ENCODE measurements around the gene HOXB3. TPM values are rescaled to one million over a fixed set of nuclear protein-coding genes. Genes with fewer than 3 reads are reported as not detected.
A peak's percentile ranks its signal among the peaks of the same experiment; 100 is the strongest.

Gene HOXB3
- total and polyA plus RNA-seq, 10 donors: 3.6 to 23.1 (median 8.8) TPM

DNA sequence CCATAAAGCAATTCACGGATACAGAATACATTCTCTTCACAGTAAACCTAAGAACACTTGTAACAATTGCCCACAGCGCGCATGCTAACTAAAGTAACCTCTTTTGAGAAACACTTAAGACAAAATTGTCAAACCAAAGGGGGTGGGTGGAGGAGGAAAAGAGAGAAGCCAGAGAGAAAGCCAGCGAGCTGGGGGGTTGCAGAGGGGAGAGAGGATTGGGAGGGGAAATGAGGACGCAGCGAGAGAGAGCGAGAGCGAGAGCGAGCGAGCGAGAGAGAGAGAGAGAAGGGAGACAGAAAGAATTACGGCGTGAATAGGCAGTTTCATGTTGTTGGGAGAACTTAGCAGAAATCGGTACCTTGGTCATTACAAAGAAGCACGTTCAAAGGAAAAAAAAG is 22.4 kb upstream of the HOXB3 start:
- Histone ChIP-seq H3K27ac (no peak overlapping the region), H3K36me3 (no peaks in the 10 kb centered on the region), H3K4me1 (peaks cover 14 to 60% (median 50%) of the 10 kb centered on the region in 6 donors), H3K27me3 (replicated peaks in 1 of 7) (peaks cover 13 to 100% (median 86%) of the 10 kb centered on the region in 7 donors), H3K4me3 (peak overlapping the region in 6 of 8 donors; percentile 17 to 85 (median 63)), H3K9me3 (no peaks in the 10 kb centered on the region)
- no peak for TF ChIP-seq POLR2A (IDR thresholded peaks at IDR 0.05)
- TF ChIP-seq, protein P1, sequence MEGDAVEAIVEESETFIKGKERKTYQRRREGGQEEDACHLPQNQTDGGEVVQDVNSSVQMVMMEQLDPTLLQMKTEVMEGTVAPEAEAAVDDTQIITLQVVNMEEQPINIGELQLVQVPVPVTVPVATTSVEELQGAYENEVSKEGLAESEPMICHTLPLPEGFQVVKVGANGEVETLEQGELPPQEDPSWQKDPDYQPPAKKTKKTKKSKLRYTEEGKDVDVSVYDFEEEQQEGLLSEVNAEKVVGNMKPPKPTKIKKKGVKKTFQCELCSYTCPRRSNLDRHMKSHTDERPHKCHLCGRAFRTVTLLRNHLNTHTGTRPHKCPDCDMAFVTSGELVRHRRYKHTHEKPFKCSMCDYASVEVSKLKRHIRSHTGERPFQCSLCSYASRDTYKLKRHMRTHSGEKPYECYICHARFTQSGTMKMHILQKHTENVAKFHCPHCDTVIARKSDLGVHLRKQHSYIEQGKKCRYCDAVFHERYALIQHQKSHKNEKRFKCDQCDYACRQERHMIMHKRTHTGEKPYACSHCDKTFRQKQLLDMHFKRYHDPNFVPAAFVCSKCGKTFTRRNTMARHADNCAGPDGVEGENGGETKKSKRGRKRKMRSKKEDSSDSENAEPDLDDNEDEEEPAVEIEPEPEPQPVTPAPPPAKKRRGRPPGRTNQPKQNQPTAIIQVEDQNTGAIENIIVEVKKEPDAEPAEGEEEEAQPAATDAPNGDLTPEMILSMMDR (IDR thresholded peaks at IDR 0.05 in 8 of 11, conservative IDR thresholded peaks at IDR 0.05 in 3 of 11): no peak
- TF ChIP-seq POLR2AphosphoS5 (IDR thresholded peaks at IDR 0.05): no peak
- 1 to 4% (median 2%) methylated on average over 15 of the region's 15 CpGs for WGBS, 5 donors
- DNase-seq: no peak
- intact Hi-C loops (cut with DNase I; ENCODE audit: low total_unique reads): loop anchor here (10.0 kb wide), 1 partner anchor 458 kb away; no protein-coding TSS in a partner anchor

DNA sequence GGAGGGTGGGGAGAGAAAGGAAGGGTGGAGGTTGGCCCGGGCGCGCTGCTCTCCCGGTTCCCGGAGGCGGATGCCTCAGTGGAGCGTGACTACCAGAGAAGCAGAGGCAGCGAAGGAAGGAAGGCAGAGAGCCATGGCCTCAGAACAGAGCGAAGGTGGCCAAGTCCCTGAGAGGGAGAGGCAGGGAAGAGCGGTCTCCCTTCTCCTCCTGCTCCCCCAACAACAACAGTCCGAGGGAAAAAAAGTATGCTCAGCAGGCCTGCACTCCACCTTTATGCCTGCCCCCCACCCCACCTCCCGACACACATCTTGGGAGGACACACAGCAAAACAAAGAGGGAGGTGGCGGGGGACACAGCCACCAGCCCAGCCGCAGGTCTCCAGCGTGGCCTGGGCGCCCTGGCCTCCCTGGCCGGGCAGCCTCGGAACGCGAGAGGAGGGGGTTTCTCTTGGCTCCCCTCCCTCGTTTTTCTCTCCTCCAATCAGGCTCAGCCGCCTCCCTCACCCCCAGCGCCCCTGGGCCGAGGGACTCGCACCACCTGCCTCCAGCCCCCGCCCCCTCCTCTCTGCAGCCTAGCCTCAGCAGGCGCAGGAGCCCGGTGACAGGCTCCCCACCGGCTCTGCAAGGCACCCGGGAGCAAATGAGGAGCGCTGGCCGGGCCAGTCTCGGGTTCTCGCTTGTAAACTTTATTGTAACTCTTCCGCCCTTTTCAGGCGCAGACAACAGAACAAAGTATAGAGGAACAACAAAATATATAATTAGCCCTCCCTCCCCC is 21.8 kb upstream of the HOXB3 start:
- H3K4me3 ChIP-seq: peak overlapping the region; percentile 45 to 85 (median 66)
- intact Hi-C loops (cut with DNase I; ENCODE audit: low total_unique reads): loop anchor here (10.0 kb wide), 1 partner anchor 457 kb away; no protein-coding TSS in a partner anchor

GRCh38 chr17:48611213-48611612 is 21.2 kb upstream of the HOXB3 start:
- intact Hi-C loops (cut with DNase I; ENCODE audit: low total_unique reads): loop anchor here (10.0 kb wide), 1 partner anchor 456 kb away; no protein-coding TSS in a partner anchor
- DNase-seq: no peak
- Histone ChIP-seq H3K4me1 (peaks cover 14 to 59% (median 49%) of the 10 kb centered on the region in 6 donors), H3K36me3 (no peaks in the 10 kb centered on the region), H3K27ac (peak overlapping the region in 5 of 8 donors; percentile 63 to 80 (median 67)), H3K9me3 (no peaks in the 10 kb centered on the region), H3K27me3 (replicated peaks in 1 of 7) (peaks cover 8 to 100% (median 82%) of the 10 kb centered on the region in 7 donors), H3K4me3 (peak overlapping the region; percentile 45 to 85 (median 66))
- TF ChIP-seq POLR2AphosphoS5 (IDR thresholded peaks at IDR 0.05) (no peak), POLR2A (IDR thresholded peaks at IDR 0.05) (no peak)
- TF ChIP-seq, protein P1 (IDR thresholded peaks at IDR 0.05 in 8 of 11, conservative IDR thresholded peaks at IDR 0.05 in 3 of 11): no peak
- WGBS, 5 donors: 1 to 3% (median 1%) methylated on average over 22 of the region's 22 CpGs

More for the DNA sequence above, 21.8 kb upstream of the HOXB3 start:
- Histone ChIP-seq H3K27me3 (replicated peaks in 1 of 7) (peaks cover 13 to 100% (median 85%) of the 10 kb centered on the region in 7 donors), H3K36me3 (no peaks in the 10 kb centered on the region), H3K27ac (peak overlapping the region in 2 of 8 donors; percentile 24 to 80), H3K4me1 (peaks cover 14 to 59% (median 49%) of the 10 kb centered on the region in 6 donors), H3K9me3 (no peaks in the 10 kb centered on the region)
- WGBS, 5 donors: 3 to 11% (median 8%) methylated on average over 33 to 36 of the region's 36 CpGs
- TF ChIP-seq, protein P1 (IDR thresholded peaks at IDR 0.05 in 8 of 11, conservative IDR thresholded peaks at IDR 0.05 in 3 of 11): no peak
- TF ChIP-seq POLR2AphosphoS5 (IDR thresholded peaks at IDR 0.05) (no peak), POLR2A (IDR thresholded peaks at IDR 0.05) (no peak)
- no peak for DNase-seq

Data from spleen (tissue), 11 donors.